ENCODE measurements around the gene TOR1A. TPM values are rescaled to one million over a fixed set of nuclear protein-coding genes. Genes with fewer than 3 reads are reported as not detected.
A peak's percentile ranks its signal among the peaks of the same experiment; 100 is the strongest.

The TOR1A gene
- total RNA-seq, 1 donor from 2014 or later = 60.5 TPM

- no peaks in the 10 kb centered on the region for H3K27me3 Mint-ChIP-seq
- H3K27ac Mint-ChIP-seq = peak overlapping the region; percentile 25
- peaks cover 11% of the 10 kb centered on the region for H3K36me3 Mint-ChIP-seq (ENCODE audit: low read depth)
- DNase-seq = peak; percentile 66
- intact Hi-C loops (cut with micrococcal nuclease) = no loop called here
- H3K4me3 Mint-ChIP-seq = peak overlapping the region; percentile 61
- H3K4me1 Mint-ChIP-seq = peaks cover 49% of the 10 kb centered on the region
- no peaks in the 10 kb centered on the region for H3K9me3 Mint-ChIP-seq
These were observed 16.1 kb upstream of the TOR1A start for GRCh38 chr9:129840034-129840433.

- Mint-ChIP-seq H3K36me3 (ENCODE audit: low read depth) (peaks cover 15% of the 10 kb centered on the region), H3K4me1 (peaks cover 48% of the 10 kb centered on the region), H3K27ac (peak overlapping the region; percentile 90), H3K27me3 (no peaks in the 10 kb centered on the region), H3K4me3 (peak overlapping the region; percentile 61), H3K9me3 (no peaks in the 10 kb centered on the region)
- intact Hi-C loops (cut with micrococcal nuclease) = no loop called here
- DNase-seq = no peak
These were observed 15.5 kb upstream of the TOR1A start for GRCh38 chr9:129839324-129840023.

- Mint-ChIP-seq H3K9me3 (no peaks in the 10 kb centered on the region), H3K27ac (peak overlapping the region; percentile 90), H3K36me3 (ENCODE audit: low read depth) (peaks cover 21% of the 10 kb centered on the region), H3K27me3 (no peaks in the 10 kb centered on the region), H3K4me1 (peaks cover 55% of the 10 kb centered on the region), H3K4me3 (peak overlapping the region; percentile 61)
- intact Hi-C loops (cut with micrococcal nuclease) = no loop called here
- peak; percentile 80 for DNase-seq
These were observed 14.8 kb upstream of the TOR1A start for GRCh38 chr9:129838707-129839259.

- H3K9me3 Mint-ChIP-seq = no peaks in the 10 kb centered on the region
- H3K4me1 Mint-ChIP-seq = peaks cover 57% of the 10 kb centered on the region
- H3K36me3 Mint-ChIP-seq (ENCODE audit: low read depth) = peaks cover 34% of the 10 kb centered on the region
- DNase-seq = peak; percentile 83
- H3K27me3 Mint-ChIP-seq = no peaks in the 10 kb centered on the region
- H3K4me3 Mint-ChIP-seq = peak overlapping the region; percentile 93
- H3K27ac Mint-ChIP-seq = peak overlapping the region; percentile 95
- intact Hi-C loops (cut with micrococcal nuclease) = no loop called here
These were observed 12.5 kb upstream of the TOR1A start for GRCh38 chr9:129836311-129837007.

- DNase-seq = no peak
- H3K4me3 Mint-ChIP-seq = peak overlapping the region; percentile 93
- intact Hi-C loops (cut with micrococcal nuclease) = loop anchor here (1.0 kb wide), 3 partner anchors 12 to 48 kb away; partner anchors contain the start of gene TOR1A
- H3K9me3 Mint-ChIP-seq = no peaks in the 10 kb centered on the region
- peak overlapping the region; percentile 95 for H3K27ac Mint-ChIP-seq
- peaks cover 52% of the 10 kb centered on the region for H3K4me1 Mint-ChIP-seq
- H3K36me3 Mint-ChIP-seq (ENCODE audit: low read depth) = peaks cover 34% of the 10 kb centered on the region
- no peaks in the 10 kb centered on the region for H3K27me3 Mint-ChIP-seq
These were observed 11.9 kb upstream of the TOR1A start for GRCh38 chr9:129835860-129836223.

GRCh38 chr9:129835128-129835859 is 11.4 kb upstream of the TOR1A start, which contains the start of the genes C9orf78 and USP20:
TSS of gene C9orf78 (minus strand) at chr9:129835275. CDS start at chr9:129835221, 54 bp downstream.
TSS of gene USP20 (plus strand) at chr9:129835458. CDS start at chr9:129852556, 17,098 bp downstream.
- peak; percentile 99 for DNase-seq
- Mint-ChIP-seq H3K9me3 (no peaks in the 10 kb centered on the region), H3K36me3 (ENCODE audit: low read depth) (peaks cover 40% of the 10 kb centered on the region), H3K4me3 (peak within 1 kb of the TSS; percentile 93), H3K4me1 (peaks cover 50% of the 10 kb centered on the region), H3K27me3 (no peaks in the 10 kb centered on the region), H3K27ac (peak within 1 kb of the TSS; percentile 95)
- intact Hi-C loops (cut with micrococcal nuclease) = loop anchor here (1.0 kb wide), 3 partner anchors 11 to 49 kb away; partner anchors contain the start of gene TOR1A

- Mint-ChIP-seq H3K27ac (peak overlapping the region; percentile 95), H3K4me3 (peak overlapping the region; percentile 93), H3K36me3 (ENCODE audit: low read depth) (peaks cover 44% of the 10 kb centered on the region), H3K9me3 (no peaks in the 10 kb centered on the region), H3K4me1 (peaks cover 47% of the 10 kb centered on the region), H3K27me3 (no peaks in the 10 kb centered on the region)
- DNase-seq = peak; percentile 85
- intact Hi-C loops (cut with micrococcal nuclease) = loop anchor here (1.0 kb wide), 3 partner anchors 10 to 50 kb away; partner anchors contain the start of gene TOR1A
These were observed 10.7 kb upstream of the TOR1A start for GRCh38 chr9:129834489-129835127.

GRCh38 chr9:129832982-129833381 is 9.0 kb upstream of the TOR1A start:
- peaks cover 32% of the 10 kb centered on the region for H3K4me1 Mint-ChIP-seq
- H3K4me3 Mint-ChIP-seq = peak overlapping the region; percentile 93
- intact Hi-C loops (cut with micrococcal nuclease) = no loop called here
- no peaks in the 10 kb centered on the region for H3K27me3 Mint-ChIP-seq
- DNase-seq = no peak
- no peaks in the 10 kb centered on the region for H3K9me3 Mint-ChIP-seq
- peaks cover 55% of the 10 kb centered on the region for H3K36me3 Mint-ChIP-seq (ENCODE audit: low read depth)
- peak overlapping the region; percentile 65 for H3K27ac Mint-ChIP-seq

- intact Hi-C loops (cut with micrococcal nuclease) = no loop called here
- H3K9me3 Mint-ChIP-seq = no peaks in the 10 kb centered on the region
- no peak overlapping the region for H3K27ac Mint-ChIP-seq
- peaks cover 53% of the 10 kb centered on the region for H3K36me3 Mint-ChIP-seq (ENCODE audit: low read depth)
- H3K27me3 Mint-ChIP-seq = no peaks in the 10 kb centered on the region
- peaks cover 7% of the 10 kb centered on the region for H3K4me1 Mint-ChIP-seq
- no peak for DNase-seq
- no peak overlapping the region for H3K4me3 Mint-ChIP-seq
These were observed 5.0 kb upstream of the TOR1A start for GRCh38 chr9:129828969-129829368.

GRCh38 chr9:129828051-129828450 is 4.1 kb upstream of the TOR1A start:
- peaks cover under 1% of the 10 kb centered on the region for H3K4me1 Mint-ChIP-seq

GRCh38 chr9:129826759-129827158 is 2.8 kb upstream of the TOR1A start:
- no peaks in the 10 kb centered on the region for H3K27me3 Mint-ChIP-seq
- no peak for DNase-seq
- H3K4me3 Mint-ChIP-seq = no peak overlapping the region
- peaks cover 10% of the 10 kb centered on the region for H3K4me1 Mint-ChIP-seq
- H3K36me3 Mint-ChIP-seq (ENCODE audit: low read depth) = peaks cover 51% of the 10 kb centered on the region
- no peaks in the 10 kb centered on the region for H3K9me3 Mint-ChIP-seq
- intact Hi-C loops (cut with micrococcal nuclease) = no loop called here
- H3K27ac Mint-ChIP-seq = no peak overlapping the region

More at GRCh38 chr9:129828051-129828450, 4.1 kb upstream of the TOR1A start:
- DNase-seq = no peak
- no peak overlapping the region for H3K27ac Mint-ChIP-seq
- H3K4me3 Mint-ChIP-seq = no peak overlapping the region
- H3K36me3 Mint-ChIP-seq (ENCODE audit: low read depth) = peaks cover 48% of the 10 kb centered on the region
- intact Hi-C loops (cut with micrococcal nuclease) = no loop called here
- no peaks in the 10 kb centered on the region for H3K27me3 Mint-ChIP-seq
- H3K9me3 Mint-ChIP-seq = no peaks in the 10 kb centered on the region

GRCh38 chr9:129826344-129826743 is 2.4 kb upstream of the TOR1A start:
- intact Hi-C loops (cut with micrococcal nuclease) = no loop called here
- no peak overlapping the region for H3K27ac Mint-ChIP-seq

GRCh38 chr9:129823542-129823934 is 398 bp downstream of the TOR1A start:
- Mint-ChIP-seq H3K36me3 (ENCODE audit: low read depth) (peaks cover 39% of the 10 kb centered on the region), H3K4me3 (peak overlapping the region; percentile 89), H3K27me3 (no peaks in the 10 kb centered on the region), H3K9me3 (no peaks in the 10 kb centered on the region), H3K4me1 (peaks cover 15% of the 10 kb centered on the region), H3K27ac (peak overlapping the region; percentile 82)
- no peak for DNase-seq
- intact Hi-C loops (cut with micrococcal nuclease) = loop anchor here (5.0 kb wide), 1 partner anchor 64 kb away; no protein-coding TSS in a partner anchor

More at GRCh38 chr9:129826344-129826743, 2.4 kb upstream of the TOR1A start:
- no peaks in the 10 kb centered on the region for H3K27me3 Mint-ChIP-seq
- H3K4me1 Mint-ChIP-seq = peaks cover 10% of the 10 kb centered on the region
- DNase-seq = no peak
- H3K9me3 Mint-ChIP-seq = no peaks in the 10 kb centered on the region
- H3K36me3 Mint-ChIP-seq (ENCODE audit: low read depth) = peaks cover 50% of the 10 kb centered on the region
- H3K4me3 Mint-ChIP-seq = no peak overlapping the region

Data from activated CD4-positive, alpha-beta T cell treated with anti-CD3 and anti-CD28 coated beads, Interleukin-2, amount 10 ng/mL, durations not matched to agents 24 days and 14 days (primary cell).